GM12873 (cell line): ENCODE data around the gene TBL1X.

ENCODE experiments used
- CTCF ChIP-seq: IDR thresholded peaks from 2 replicates; pipeline ENCODE4 v1.5.1; 2012; ENCODE audit warnings: low read depth, mild to moderate bottlenecking, moderate library complexity, low read length, control low read depth; ENCODE audit not compliant: insufficient read depth; ENCODE audit errors: missing control alignments

Gene TBL1X

GRCh38 chrX:9529223-9529622 lies 64.4 kb downstream of the TBL1X start:
- TF ChIP-seq CTCF: no peak

GRCh38 chrX:9530848-9531274 lies 66.0 kb downstream of the TBL1X start:
- no peak for TF ChIP-seq CTCF

GRCh38 chrX:9532349-9532748 lies 67.5 kb downstream of the TBL1X start:
- no peak for TF ChIP-seq CTCF

GRCh38 chrX:9533611-9534010 lies 68.8 kb downstream of the TBL1X start:
- no peak for TF ChIP-seq CTCF

- TF ChIP-seq CTCF: no peak
Observed at GRCh38 chrX:9534686-9535085, 69.8 kb downstream of the TBL1X start.

- TF ChIP-seq CTCF: no peak
Observed at GRCh38 chrX:9535101-9535500, 70.2 kb downstream of the TBL1X start.

GRCh38 chrX:9537781-9538180 lies 72.9 kb downstream of the TBL1X start:
- TF ChIP-seq CTCF: no peak
